HEK293T (cell line): ENCODE data around the gene TAS2R3.

ENCODE experiments used
- ARNT ChIP-seq: fragments of 450-650 bp; IDR thresholded peaks from 2 replicates; pipeline ENCODE4 v1.6.1; 2017; ENCODE audit warnings: mild to moderate bottlenecking
- BHLHE40 ChIP-seq: fragments of 450-650 bp; IDR thresholded peaks from 2 replicates; pipeline ENCODE4 v1.6.1; 2016; ENCODE audit warnings: mild to moderate bottlenecking, moderate library complexity, borderline replicate concordance
- CTBP1 ChIP-seq: fragments of 450-650 bp; IDR thresholded peaks from 2 replicates; pipeline ENCODE4 v1.6.1; 2016; ENCODE audit warnings: borderline replicate concordance
- ELF4 ChIP-seq: fragments of 450-650 bp; IDR thresholded peaks from 2 replicates; pipeline ENCODE4 v1.6.1; 2017; ENCODE audit warnings: antibody characterized with exemption
- FOXK2 ChIP-seq: fragments of 450-650 bp; IDR thresholded peaks from 2 replicates; pipeline ENCODE4 v1.6.1; 2016; ENCODE audit warnings: mild to moderate bottlenecking
- FOXM1 ChIP-seq: fragments of 450-650 bp; IDR thresholded peaks from 2 replicates; pipeline ENCODE4 v1.6.1; 2017; ENCODE audit warnings: mild to moderate bottlenecking, borderline replicate concordance
- LEF1 ChIP-seq: fragments of 450-650 bp; IDR thresholded peaks from 2 replicates; pipeline ENCODE4 v1.6.1; 2017; ENCODE audit warnings: mild to moderate bottlenecking, borderline replicate concordance
- NFRKB ChIP-seq: fragments of 450-650 bp; IDR thresholded peaks from 2 replicates; pipeline ENCODE4 v1.6.1; 2016; ENCODE audit warnings: mild to moderate bottlenecking, moderate library complexity
- SP1 ChIP-seq: fragments of 450-650 bp; IDR thresholded peaks from 2 replicates; pipeline ENCODE4 v1.6.1; 2017
- SUZ12 ChIP-seq: fragments of 450-650 bp; IDR thresholded peaks from 2 replicates; pipeline ENCODE4 v1.6.1; 2016; ENCODE audit warnings: mild to moderate bottlenecking
- TARDBP ChIP-seq: fragments of 450-650 bp; IDR thresholded peaks from 2 replicates; pipeline ENCODE4 v1.6.1; 2016
- ZNF384 ChIP-seq: fragments of 450-650 bp; IDR thresholded peaks from 2 replicates; pipeline ENCODE4 v1.6.1; 2016
- TF ChIP-seq, protein P1 (sequence below): fragments of 450-650 bp; IDR thresholded peaks from 2 replicates; pipeline ENCODE4 v1.6.1; 2016

DNA sequence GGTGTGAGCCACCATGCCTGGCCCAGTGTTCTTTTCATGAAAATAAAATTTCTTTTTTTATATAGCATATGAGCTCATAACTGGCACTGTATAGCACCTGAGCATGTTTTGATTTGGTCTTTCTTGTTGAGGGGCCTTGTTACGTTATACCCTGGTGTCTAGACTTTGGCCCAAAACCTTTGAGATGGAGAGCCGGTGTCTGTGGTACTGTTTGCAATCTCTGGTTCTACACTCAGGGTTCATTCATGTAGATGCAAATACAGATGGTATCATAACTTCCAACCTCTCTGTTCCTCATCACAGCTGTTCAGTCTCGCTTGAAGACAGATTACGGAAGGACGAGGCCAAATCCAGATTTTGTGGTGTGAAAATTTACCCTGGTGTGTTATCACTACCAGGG, 26.0 kb downstream of the TAS2R3 start, which contains the start of gene TAS2R5:
- TF ChIP-seq SP1 (no peak), FOXK2 (no peak), TARDBP (no peak), FOXM1 (no peak), ELF4 (no peak), BHLHE40 (no peak), NFRKB (no peak), LEF1 (no peak), ZNF384 (no peak), SUZ12 (no peak), ARNT (no peak), CTBP1 (no peak)
- TF ChIP-seq, protein P1, sequence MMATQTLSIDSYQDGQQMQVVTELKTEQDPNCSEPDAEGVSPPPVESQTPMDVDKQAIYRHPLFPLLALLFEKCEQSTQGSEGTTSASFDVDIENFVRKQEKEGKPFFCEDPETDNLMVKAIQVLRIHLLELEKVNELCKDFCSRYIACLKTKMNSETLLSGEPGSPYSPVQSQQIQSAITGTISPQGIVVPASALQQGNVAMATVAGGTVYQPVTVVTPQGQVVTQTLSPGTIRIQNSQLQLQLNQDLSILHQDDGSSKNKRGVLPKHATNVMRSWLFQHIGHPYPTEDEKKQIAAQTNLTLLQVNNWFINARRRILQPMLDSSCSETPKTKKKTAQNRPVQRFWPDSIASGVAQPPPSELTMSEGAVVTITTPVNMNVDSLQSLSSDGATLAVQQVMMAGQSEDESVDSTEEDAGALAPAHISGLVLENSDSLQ, result no peak
